Adrenal gland (tissue), 5 donors: ENCODE results near the gene PIK3CB.

ENCODE experiments used
- POLR2A ChIP-seq, 2 donors: fragments of 450-650 bp; IDR thresholded peaks; one replicate each; pipeline ENCODE4 v1.6.1; 2017; ENCODE audit warnings: antibody characterized with exemption in 2 of 2, mild to moderate bottlenecking in 2 of 2, moderate library complexity in 1 of 2
- TF ChIP-seq, protein P1 (sequence below), 6 experiments: fragments of 450-650 bp in 4 of 6; fragments of 200-600 bp in 2 of 6; sonication (generic) in 1 of 6; IDR thresholded peaks; 1 replicate in 5 of 6; 2 replicates in 1 of 6; pipeline versions ENCODE4 v1.5.1 to v1.8.0; 2016 to 2021; ENCODE audit warnings: antibody characterized with exemption in 6 of 6, mild to moderate bottlenecking in 2 of 6, moderate library complexity in 1 of 6
- donor health status: DM: no; HTN: no; CAD: no.

DNA sequence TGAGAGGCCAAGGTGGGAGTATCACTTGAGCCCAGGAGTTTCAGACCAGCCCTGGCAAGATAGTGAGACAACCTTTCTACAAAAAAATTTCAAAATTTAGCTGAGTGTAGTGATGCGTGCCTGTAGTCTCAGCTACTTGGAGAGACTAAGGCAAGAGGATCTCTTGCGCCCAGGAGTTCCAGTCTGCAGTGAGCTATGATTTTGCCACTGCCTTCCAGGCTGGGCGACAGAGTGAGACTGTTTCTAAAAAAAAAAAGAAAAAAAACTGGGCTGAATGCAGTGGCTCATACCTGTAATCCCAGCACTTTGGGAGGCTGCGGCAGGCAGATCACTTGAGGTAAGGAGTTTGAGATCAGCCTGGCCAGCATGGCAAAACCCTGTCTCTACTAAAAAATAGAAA is 14.0 kb upstream of the PIK3CB start:
- TF ChIP-seq, protein P1, sequence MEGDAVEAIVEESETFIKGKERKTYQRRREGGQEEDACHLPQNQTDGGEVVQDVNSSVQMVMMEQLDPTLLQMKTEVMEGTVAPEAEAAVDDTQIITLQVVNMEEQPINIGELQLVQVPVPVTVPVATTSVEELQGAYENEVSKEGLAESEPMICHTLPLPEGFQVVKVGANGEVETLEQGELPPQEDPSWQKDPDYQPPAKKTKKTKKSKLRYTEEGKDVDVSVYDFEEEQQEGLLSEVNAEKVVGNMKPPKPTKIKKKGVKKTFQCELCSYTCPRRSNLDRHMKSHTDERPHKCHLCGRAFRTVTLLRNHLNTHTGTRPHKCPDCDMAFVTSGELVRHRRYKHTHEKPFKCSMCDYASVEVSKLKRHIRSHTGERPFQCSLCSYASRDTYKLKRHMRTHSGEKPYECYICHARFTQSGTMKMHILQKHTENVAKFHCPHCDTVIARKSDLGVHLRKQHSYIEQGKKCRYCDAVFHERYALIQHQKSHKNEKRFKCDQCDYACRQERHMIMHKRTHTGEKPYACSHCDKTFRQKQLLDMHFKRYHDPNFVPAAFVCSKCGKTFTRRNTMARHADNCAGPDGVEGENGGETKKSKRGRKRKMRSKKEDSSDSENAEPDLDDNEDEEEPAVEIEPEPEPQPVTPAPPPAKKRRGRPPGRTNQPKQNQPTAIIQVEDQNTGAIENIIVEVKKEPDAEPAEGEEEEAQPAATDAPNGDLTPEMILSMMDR (IDR thresholded peaks at IDR 0.05): no peak
- TF ChIP-seq POLR2A (IDR thresholded peaks at IDR 0.05): no peak
